Liver (tissue), 9 donors: ENCODE measurements around the gene BRF1. TPM values are rescaled to one million over a fixed set of nuclear protein-coding genes. Genes with fewer than 3 reads are reported as not detected.

Experiments used
- DNase-seq: peaks from one replicate; pipeline ENCODE4 v3.0.0-alpha.2; 2017; ENCODE audit warnings: low spot score
- H3K27ac ChIP-seq, 2 donors: one replicate each; pipeline ENCODE4 v1.7.0; 2013; ENCODE audit warnings: inconsistent platforms in 2 of 2, low read length in 2 of 2, control low read depth in 1 of 2, low read depth in 1 of 2, mild to moderate bottlenecking in 1 of 2
- H3K27me3 ChIP-seq, 4 donors: one replicate each; pipeline versions ENCODE4 v1.6.1 to v1.7.0; 2013; ENCODE audit warnings: low read length in 3 of 4, inconsistent platforms in 1 of 4, mild to moderate bottlenecking in 1 of 4, moderate library complexity in 1 of 4; ENCODE audit not compliant: control insufficient read depth in 4 of 4, insufficient read depth in 4 of 4
- H3K36me3 ChIP-seq, 4 donors: one replicate each; pipeline versions ENCODE4 v1.6.1 to v1.7.0; 2013; ENCODE audit warnings: low read length in 3 of 4, mild to moderate bottlenecking in 3 of 4, low read depth in 1 of 4, moderate library complexity in 1 of 4; ENCODE audit not compliant: control insufficient read depth in 4 of 4, insufficient read depth in 3 of 4
- H3K4me1 ChIP-seq, 4 donors: one replicate each; pipeline versions ENCODE4 v1.6.1 to v1.7.0; 2013; ENCODE audit warnings: low read length in 3 of 4, mild to moderate bottlenecking in 3 of 4, moderate library complexity in 1 of 4; ENCODE audit not compliant: control insufficient read depth in 4 of 4, insufficient read depth in 4 of 4
- H3K4me3 ChIP-seq, 3 donors: one replicate each; pipeline versions ENCODE4 v1.6.1 to v1.7.0; 2013; ENCODE audit warnings: low read length in 3 of 3, control low read depth in 1 of 3, low read depth in 1 of 3, mild to moderate bottlenecking in 1 of 3
- H3K9ac ChIP-seq, 2 donors: one replicate each; pipeline ENCODE4 v1.7.0; 2013; ENCODE audit warnings: low read length in 2 of 2, mild to moderate bottlenecking in 2 of 2, moderate library complexity in 2 of 2, control low read depth in 1 of 2, low read depth in 1 of 2
- H3K9me3 ChIP-seq, 4 donors: one replicate each; pipeline versions ENCODE4 v1.6.1 to v1.7.0; 2013; ENCODE audit warnings: low read length in 3 of 4; ENCODE audit not compliant: control insufficient read depth in 4 of 4
- ATF3 ChIP-seq: IDR thresholded peaks from 2 replicates; pipeline ENCODE4 v1.6.1; 2016; ENCODE audit warnings: antibody characterized with exemption
- CTCF ChIP-seq: fragments of 150-350 bp; IDR thresholded peaks from 2 replicates; pipeline ENCODE4 v1.5.1; 2017; ENCODE audit warnings: improper control_type of control experiment, low read depth, low read length; ENCODE audit not compliant: missing input control
- EGR1 ChIP-seq, 2 donors: IDR thresholded peaks; 2 replicates each; pipeline ENCODE4 v1.6.1; 2016 to 2018; ENCODE audit warnings: antibody characterized with exemption in 2 of 2, low read depth in 2 of 2
- FOXA1 ChIP-seq: IDR thresholded peaks from 2 replicates; pipeline ENCODE4 v1.6.1; 2016; ENCODE audit warnings: antibody characterized with exemption
- GABPA ChIP-seq, 2 donors: IDR thresholded peaks in 1 of 2; conservative IDR thresholded peaks in 1 of 2; 2 replicates each; pipeline ENCODE4 v1.6.1; 2016; ENCODE audit warnings: antibody characterized with exemption in 2 of 2, mild to moderate bottlenecking in 1 of 2, moderate library complexity in 1 of 2
- HNF4A ChIP-seq, 2 donors: conservative IDR thresholded peaks; 2 replicates each; pipeline ENCODE4 v1.6.1; 2016; ENCODE audit warnings: antibody characterized with exemption in 2 of 2, mild to moderate bottlenecking in 2 of 2
- HNF4G ChIP-seq: IDR thresholded peaks from 2 replicates; pipeline ENCODE4 v1.6.1; 2016; ENCODE audit warnings: antibody characterized with exemption
- JUND ChIP-seq, 2 donors: IDR thresholded peaks; 2 replicates each; pipeline ENCODE4 v1.6.1; 2016; ENCODE audit warnings: antibody characterized with exemption in 2 of 2
- NR2F2 ChIP-seq: IDR thresholded peaks from 2 replicates; pipeline ENCODE4 v1.6.1; 2016; ENCODE audit warnings: antibody characterized with exemption
- RAD21 ChIP-seq, 2 donors: IDR thresholded peaks; 2 replicates each; pipeline ENCODE4 v1.6.1; 2016; ENCODE audit warnings: antibody characterized with exemption in 2 of 2, mild to moderate bottlenecking in 2 of 2
- REST ChIP-seq: IDR thresholded peaks from 2 replicates; pipeline ENCODE4 v1.6.1; 2016; ENCODE audit warnings: antibody characterized with exemption, mild to moderate bottlenecking
- RXRA ChIP-seq, 2 donors: IDR thresholded peaks; 2 replicates each; pipeline ENCODE4 v1.6.1; 2017 to 2018; ENCODE audit warnings: antibody characterized with exemption in 2 of 2, mild to moderate bottlenecking in 1 of 2
- SP1 ChIP-seq: IDR thresholded peaks from 2 replicates; pipeline ENCODE4 v1.6.1; 2018; ENCODE audit warnings: antibody characterized with exemption, mild to moderate bottlenecking
- TAF1 ChIP-seq: conservative IDR thresholded peaks from 2 replicates; pipeline ENCODE4 v1.6.1; 2016; ENCODE audit warnings: antibody characterized with exemption, mild to moderate bottlenecking
- YY1 ChIP-seq: IDR thresholded peaks from 2 replicates; pipeline ENCODE4 v1.6.1; 2016; ENCODE audit warnings: antibody characterized with exemption, mild to moderate bottlenecking
- ZBTB33 ChIP-seq: IDR thresholded peaks from 2 replicates; pipeline ENCODE4 v1.6.1; 2016; ENCODE audit warnings: antibody characterized with exemption
- WGBS: extraction: QIAGEN DNeasy Blood & Tissue Kit; methylation state at CpG from one replicate; pipeline ENCODE4 v1.1.7; 2013; 5-methylcytosine and 5-hydroxymethylcytosine counted together
- polyA plus RNA-seq, 2 donors: library from polyadenylated mRNA; stranded (reverse) in 1 of 2; unstranded in 1 of 2; fragments of 200-250 nt in 1 of 2; fragments of >200 nt in 1 of 2; fragmentation: Nextera tagmentation in 1 of 2; extraction: Ambion mirVana in 1 of 2; gene quantifications; one replicate each; pipeline versions ENCODE4 v1.2.1 to v1.2.3, GENCODE V29; 2013 to 2015
- total RNA-seq, 2 donors: library from RNA; depleted of rRNA; stranded (reverse); fragments of >200 nt; gene quantifications; one replicate each; pipeline ENCODE4 v1.2.3, GENCODE V29; 2014
- TF ChIP-seq, protein P1 (sequence below): IDR thresholded peaks from 2 replicates; pipeline ENCODE4 v1.6.1; 2016; ENCODE audit warnings: antibody characterized with exemption
- donor health status: healthy.
- donor health status: healthy.
- donor health status: healthy.
- donor health status: healthy.
- donor health status: healthy.

The BRF1 gene
- total and polyA plus RNA-seq, 4 donors: 4.6 to 24.1 (median 10.6) TPM

- no peak overlapping the region for H3K27ac ChIP-seq
- TF ChIP-seq SP1 (no peak), CTCF (no peak), REST (no peak), GABPA (IDR thresholded peaks at IDR 0.05 in 1 of 2, conservative IDR thresholded peaks at IDR 0.05 in 1 of 2) (no peak), EGR1 (IDR thresholded peaks at IDR 0.05; ENCODE audit: low read depth in 2 of 2) (no peak), NR2F2 (no peak), HNF4G (no peak), HNF4A (conservative IDR thresholded peaks at IDR 0.05) (no peak), YY1 (no peak), RXRA (IDR thresholded peaks at IDR 0.05) (no peak), TAF1 (no peak), ATF3 (no peak), ZBTB33 (no peak), RAD21 (IDR thresholded peaks at IDR 0.05) (no peak), JUND (IDR thresholded peaks at IDR 0.05) (no peak), FOXA1 (no peak)
- TF ChIP-seq, protein P1, sequence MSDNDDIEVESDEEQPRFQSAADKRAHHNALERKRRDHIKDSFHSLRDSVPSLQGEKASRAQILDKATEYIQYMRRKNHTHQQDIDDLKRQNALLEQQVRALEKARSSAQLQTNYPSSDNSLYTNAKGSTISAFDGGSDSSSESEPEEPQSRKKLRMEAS: no peak
- no peak for DNase-seq
- no peak overlapping the region for H3K4me3 ChIP-seq
- H3K4me1 ChIP-seq: peaks cover 5 to 16% (median 14%) of the 10 kb centered on the region in 4 donors
- H3K9me3 ChIP-seq: no peaks in the 10 kb centered on the region
- WGBS: 89% methylated on average over 10 of the region's 10 CpGs
- H3K27me3 ChIP-seq: no peaks in the 10 kb centered on the region
- H3K9ac ChIP-seq: no peak overlapping the region
- no peaks in the 10 kb centered on the region for H3K36me3 ChIP-seq
Observed at GRCh38 chr14:105244334-105244733, 56.5 kb downstream of the BRF1 start.

DNA sequence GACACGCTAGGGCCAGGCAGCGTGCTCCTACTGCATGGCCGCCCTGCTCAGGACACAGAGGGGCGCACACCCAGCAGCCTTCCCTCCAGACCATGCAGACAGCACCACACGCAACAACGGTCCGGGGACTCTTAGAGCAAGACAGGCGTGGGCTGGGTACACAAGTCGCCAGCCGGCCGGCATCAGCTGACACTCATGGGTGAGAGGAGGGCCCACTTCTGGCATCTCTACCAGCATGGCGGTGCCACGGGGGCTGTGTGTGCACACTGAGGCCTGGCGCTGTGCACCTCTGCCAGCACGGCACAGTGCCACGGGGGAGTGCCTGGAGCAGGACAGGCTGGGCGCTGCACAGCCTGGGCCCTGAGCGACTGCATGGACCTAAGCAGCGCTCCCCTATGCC is 59.2 kb downstream of the BRF1 start:
- 94% methylated on average over 19 of the region's 19 CpGs for WGBS
- no peak for TF ChIP-seq TAF1
- no peak for DNase-seq

More for the DNA sequence above, 59.2 kb downstream of the BRF1 start:
- Histone ChIP-seq H3K9me3 (no peaks in the 10 kb centered on the region), H3K27me3 (no peaks in the 10 kb centered on the region), H3K4me3 (no peak overlapping the region), H3K9ac (no peak overlapping the region), H3K27ac (no peak overlapping the region), H3K36me3 (no peaks in the 10 kb centered on the region), H3K4me1 (peaks cover 0 to 9% (median 6%) of the 10 kb centered on the region in 4 donors)
